Esophagus (tissue), 2 donors: ENCODE data around the gene COMTD1. TPM values are rescaled to one million over a fixed set of nuclear protein-coding genes. Genes with fewer than 3 reads are reported as not detected.

ENCODE experiments used
- H3K27ac ChIP-seq, 2 donors: one replicate each; pipeline ENCODE4 v1.5.1; 2013; ENCODE audit warnings: low read depth in 2 of 2, mild to moderate bottlenecking in 2 of 2, inconsistent platforms in 1 of 2, low read length in 1 of 2, moderate library complexity in 1 of 2
- H3K27me3 ChIP-seq, 2 donors: one replicate each; pipeline ENCODE4 v1.6.1; 2013; ENCODE audit warnings: low read length in 2 of 2, control low read depth in 1 of 2, mild to moderate bottlenecking in 1 of 2; ENCODE audit not compliant: insufficient read depth in 2 of 2, control insufficient read depth in 1 of 2
- H3K36me3 ChIP-seq, 2 donors: one replicate each; pipeline ENCODE4 v1.6.1; 2013; ENCODE audit warnings: low read length in 1 of 2; ENCODE audit not compliant: control insufficient read depth in 2 of 2, insufficient read depth in 2 of 2
- H3K4me1 ChIP-seq, 2 donors: one replicate each; pipeline ENCODE4 v1.6.1; 2013; ENCODE audit warnings: low read length in 1 of 2; ENCODE audit not compliant: control insufficient read depth in 2 of 2, insufficient read depth in 2 of 2
- H3K4me3 ChIP-seq, 2 donors: one replicate each; pipeline ENCODE4 v1.5.1; 2013; ENCODE audit warnings: low read length in 2 of 2, mild to moderate bottlenecking in 2 of 2, low read depth in 1 of 2, moderate library complexity in 1 of 2
- H3K9me3 ChIP-seq, 2 donors: one replicate each; pipeline ENCODE4 v1.6.1; 2013; ENCODE audit warnings: mild to moderate bottlenecking in 2 of 2, low read depth in 1 of 2, low read length in 1 of 2, moderate library complexity in 1 of 2; ENCODE audit not compliant: control insufficient read depth in 2 of 2, insufficient read depth in 1 of 2
- WGBS, 2 donors: extraction: QIAGEN DNeasy Blood & Tissue Kit; methylation state at CpG; one replicate each; pipeline ENCODE4 v1.1.7; 2013; 5-methylcytosine and 5-hydroxymethylcytosine counted together
- polyA plus RNA-seq, 2 donors: library from polyadenylated mRNA; stranded (reverse); fragments of 200-250 nt; gene quantifications; one replicate each; pipeline ENCODE4 v1.2.3, GENCODE V29; 2013
- donor health status: healthy with polysubstance abuse.
- donor health status: Bipolar disorder and iron deficiency.

COMTD1 gene
- polyA plus RNA-seq, result 100 to 1,000 TPM; 153 to 185 TPM

DNA sequence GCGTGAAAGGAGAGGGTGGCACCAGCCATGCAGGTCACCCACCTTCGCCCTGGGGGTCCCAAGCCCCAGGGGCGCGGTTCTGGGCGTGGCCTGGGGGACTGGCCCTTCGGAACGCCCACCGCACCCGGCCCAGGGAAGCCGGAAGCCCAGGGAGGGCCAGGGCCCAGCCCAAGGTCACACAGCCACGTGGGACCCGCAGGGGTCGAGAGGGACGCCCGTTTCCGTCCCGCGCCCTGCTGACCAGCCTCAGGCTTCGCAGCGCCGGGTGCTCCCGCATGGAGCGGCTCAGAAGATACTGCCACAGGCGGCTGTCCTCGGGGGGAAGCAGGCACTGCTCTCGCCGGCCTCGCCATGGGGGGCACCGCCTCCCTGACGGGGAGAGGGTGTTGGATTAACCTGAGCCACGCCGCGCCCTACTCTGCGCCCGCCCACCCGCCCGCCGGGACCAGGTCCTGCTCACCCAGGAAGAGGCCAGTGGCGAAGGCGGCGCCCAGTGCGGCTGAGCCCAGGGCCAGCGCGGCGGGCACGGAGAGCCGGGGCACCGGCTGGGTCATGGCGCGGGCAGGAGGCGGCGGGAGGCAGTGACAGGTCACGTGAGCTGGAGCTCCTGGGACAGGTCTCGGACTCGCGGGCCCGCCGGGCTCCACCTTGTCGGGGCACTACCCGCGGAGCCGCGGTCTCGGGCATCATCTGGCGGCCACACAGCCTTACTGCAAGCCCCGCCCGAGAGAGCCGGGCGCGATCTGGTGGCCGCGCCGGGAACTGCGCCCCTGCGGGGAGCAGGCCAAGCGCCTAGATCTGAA lies at the start of gene COMTD1:
TSS of gene COMTD1 (minus strand) at position 583 of the 803 bp plus-strand sequence. CDS start at position 554, 29 bp downstream.
- H3K4me1 ChIP-seq, result peaks cover 0 to 3% of the 10 kb centered on the region in 2 donors
- peak within 1 kb of the TSS; percentile 64 to 77 for H3K4me3 ChIP-seq
- peak within 1 kb of the TSS; percentile 97 to 98 for H3K27ac ChIP-seq
- peaks cover 0 to 15% of the 10 kb centered on the region in 2 donors for H3K36me3 ChIP-seq
- no peaks in the 10 kb centered on the region for H3K27me3 ChIP-seq
- no peaks in the 10 kb centered on the region for H3K9me3 ChIP-seq
- 0% methylated on average over 57 to 76 of the region's 76 CpGs for WGBS, 2 donors

DNA sequence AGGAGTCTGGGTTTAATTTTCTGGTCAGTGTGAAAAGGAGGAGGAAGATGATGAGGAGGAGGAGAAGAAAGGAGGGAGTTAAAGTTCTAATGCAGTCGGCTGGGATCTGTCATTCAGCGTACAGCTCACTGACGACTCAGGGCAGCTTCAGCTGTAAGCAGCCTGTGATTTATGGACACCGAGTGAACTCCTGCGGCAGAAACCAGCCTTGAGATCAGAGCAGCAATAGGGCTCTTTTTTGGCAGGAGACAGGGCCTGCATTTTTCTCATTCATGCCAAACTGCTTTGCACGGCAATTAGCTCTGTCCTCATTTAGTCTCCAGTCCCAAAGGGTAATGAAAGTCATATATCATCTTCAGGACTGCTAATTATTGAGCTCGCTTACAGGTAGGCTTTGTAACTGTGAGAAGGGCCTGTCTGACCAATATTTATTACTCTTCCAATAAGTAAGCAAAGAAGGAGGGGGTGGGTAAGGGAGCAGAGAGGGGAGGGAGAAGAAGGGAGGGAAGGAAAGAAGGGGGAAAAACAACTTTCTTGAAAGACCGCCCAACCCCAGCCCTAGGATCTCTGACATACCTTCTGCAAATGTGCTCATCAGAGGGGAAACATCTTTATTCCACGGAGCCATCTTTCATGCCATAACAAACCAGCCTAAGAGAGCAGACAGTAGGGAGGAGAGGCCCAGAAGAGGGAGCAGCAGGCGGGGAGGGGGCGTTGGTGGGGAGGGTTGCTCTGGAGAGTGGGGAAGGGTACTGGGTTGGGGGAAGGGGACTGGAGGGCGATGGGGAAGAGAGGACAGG lies 48.1 kb upstream of the COMTD1 start:
- Histone ChIP-seq H3K27ac (peak overlapping the region; percentile 83 to 89), H3K4me3 (peak overlapping the region; percentile 20 to 24), H3K36me3 (no peaks in the 10 kb centered on the region), H3K4me1 (peaks cover 3 to 5% of the 10 kb centered on the region in 2 donors), H3K27me3 (no peaks in the 10 kb centered on the region), H3K9me3 (no peaks in the 10 kb centered on the region)
- WGBS, 2 donors, result 30 to 33% methylated on average over 12 of the region's 12 CpGs

DNA sequence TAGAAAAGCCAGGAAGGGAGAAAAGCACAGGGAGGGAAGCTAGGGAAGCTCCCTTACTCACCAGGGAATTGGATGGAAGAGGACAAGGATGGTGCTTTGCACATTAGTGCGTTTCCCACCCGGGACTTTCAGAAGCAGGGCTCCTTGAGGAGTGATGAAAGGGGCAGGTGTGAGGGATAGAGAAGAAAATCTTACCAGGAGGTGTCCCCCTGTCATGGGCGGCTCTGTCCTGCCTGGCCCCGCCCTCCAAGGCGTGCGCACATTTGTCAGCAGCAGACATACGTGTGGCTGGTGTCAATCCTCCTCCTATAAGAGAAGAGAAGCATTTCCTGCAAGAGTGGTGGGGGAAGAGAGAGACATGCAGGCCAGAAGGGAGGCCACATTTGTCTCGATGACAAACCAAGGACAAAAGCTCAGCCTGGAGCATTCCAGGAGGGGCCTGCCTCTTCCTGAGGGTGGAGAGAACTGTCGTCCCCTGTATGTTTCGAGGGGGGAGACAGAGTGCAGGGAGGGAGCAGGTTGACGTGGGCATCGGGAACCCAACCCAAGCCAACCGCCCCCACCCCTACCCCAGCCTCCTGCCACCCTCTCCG lies 47.4 kb upstream of the COMTD1 start:
- H3K27me3 ChIP-seq, result no peaks in the 10 kb centered on the region
- peak overlapping the region; percentile 20 to 24 for H3K4me3 ChIP-seq
- 30 to 50% methylated on average over 14 of the region's 14 CpGs for WGBS, 2 donors
- H3K36me3 ChIP-seq, result no peaks in the 10 kb centered on the region
- peak overlapping the region; percentile 83 to 89 for H3K27ac ChIP-seq
- no peaks in the 10 kb centered on the region for H3K9me3 ChIP-seq
- peaks cover 3 to 5% of the 10 kb centered on the region in 2 donors for H3K4me1 ChIP-seq

DNA sequence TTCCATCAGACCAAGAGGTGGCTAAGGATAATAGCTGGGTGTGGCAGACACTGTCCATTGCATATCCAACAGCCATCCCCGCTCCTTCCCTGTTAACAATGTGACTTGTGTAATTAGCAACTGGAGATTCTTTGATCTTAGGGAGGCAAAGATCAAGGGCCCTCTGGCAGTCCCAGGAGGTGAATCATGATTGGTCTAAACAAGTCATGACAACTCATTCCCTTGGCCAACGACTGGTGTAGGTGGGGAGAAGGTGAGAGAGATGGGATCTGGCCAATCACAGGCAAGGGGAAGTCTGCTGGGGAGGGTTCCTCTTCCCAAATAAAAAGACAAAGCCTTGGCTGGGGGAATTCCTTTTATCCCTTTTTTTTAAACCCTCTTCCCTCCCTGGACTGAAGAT lies 46.2 kb upstream of the COMTD1 start:
- H3K36me3 ChIP-seq, result no peaks in the 10 kb centered on the region
- H3K4me1 ChIP-seq, result peaks cover 3 to 5% of the 10 kb centered on the region in 2 donors
- WGBS, 2 donors, result 41% methylated on average over 2 of the region's 2 CpGs
- H3K9me3 ChIP-seq, result no peaks in the 10 kb centered on the region
- H3K27ac ChIP-seq, result peak overlapping the region; percentile 21 to 64
- no peak overlapping the region for H3K4me3 ChIP-seq
- H3K27me3 ChIP-seq, result no peaks in the 10 kb centered on the region

DNA sequence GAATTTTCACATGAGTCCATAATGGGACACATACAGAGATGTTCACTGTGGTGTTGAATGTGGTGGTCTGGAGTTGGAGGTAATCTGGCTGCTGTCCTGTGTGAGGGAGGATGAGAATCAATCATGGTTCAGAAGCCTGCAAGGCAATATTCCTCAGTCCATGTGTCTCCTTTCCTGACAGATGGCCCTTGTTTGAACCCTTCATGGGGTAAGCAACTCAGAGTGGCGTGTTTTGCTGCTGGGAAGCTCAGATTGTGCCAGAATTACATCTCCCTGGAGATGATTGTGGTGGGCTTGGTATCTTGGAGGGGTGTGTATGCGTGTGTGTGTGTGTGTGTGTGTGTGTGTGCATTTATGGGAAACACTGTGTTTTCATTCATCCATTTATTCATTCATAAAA lies 44.5 kb upstream of the COMTD1 start:
- 81 to 85% methylated on average over 2 of the region's 2 CpGs for WGBS, 2 donors
- Histone ChIP-seq H3K27me3 (no peaks in the 10 kb centered on the region), H3K27ac (no peak overlapping the region)

DNA sequence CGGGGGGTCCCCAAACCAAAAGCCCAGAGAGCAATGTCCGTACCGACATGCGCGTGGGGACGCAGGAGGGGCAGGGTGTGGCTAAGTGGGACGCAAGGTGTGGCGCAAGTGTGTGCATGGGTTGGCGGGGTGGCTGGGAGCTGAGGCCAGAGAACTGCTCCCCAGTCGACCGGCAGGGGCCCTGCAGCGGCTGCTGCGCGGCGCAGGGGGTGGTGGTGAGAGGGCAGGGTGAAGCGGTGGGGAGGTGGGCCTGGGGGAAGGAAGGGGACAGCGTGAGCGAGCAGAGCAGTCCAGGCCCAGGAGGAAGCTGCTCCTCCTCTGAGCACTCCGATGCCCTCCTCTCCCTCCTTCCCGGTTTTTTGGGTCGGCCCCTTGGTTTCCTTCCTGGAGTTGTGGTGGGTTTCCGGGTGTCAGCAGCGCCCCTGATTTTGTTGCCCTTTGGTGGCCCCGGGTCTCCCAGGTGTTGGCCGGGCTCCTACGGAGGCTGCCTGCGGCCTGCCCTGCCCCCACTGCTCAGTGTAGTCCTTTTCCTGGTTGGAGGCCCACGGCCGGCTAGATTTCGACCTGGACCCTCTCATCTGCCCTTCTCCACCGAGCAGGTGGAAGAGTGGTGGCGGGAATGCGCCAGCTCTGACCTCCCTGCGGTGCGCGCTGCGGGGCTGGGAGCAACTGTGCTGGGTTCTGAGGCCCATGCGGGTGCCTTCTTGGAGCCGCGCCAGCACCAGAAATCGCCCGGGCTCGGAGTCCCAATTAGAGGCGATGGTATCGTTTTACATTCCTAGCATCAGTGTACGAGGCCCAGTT lies 40.5 kb upstream of the COMTD1 start:
- Histone ChIP-seq H3K27me3 (no peaks in the 10 kb centered on the region), H3K4me1 (no peaks in the 10 kb centered on the region), H3K27ac (peak overlapping the region in 1 of 2 donors; percentile 11), H3K4me3 (peak overlapping the region; percentile 17 to 34), H3K9me3 (no peaks in the 10 kb centered on the region), H3K36me3 (no peaks in the 10 kb centered on the region)
- 67 to 72% methylated on average over 41 to 46 of the region's 46 CpGs for WGBS, 2 donors

More for the DNA sequence above, 44.5 kb upstream of the COMTD1 start:
- Histone ChIP-seq H3K4me3 (no peak overlapping the region), H3K36me3 (no peaks in the 10 kb centered on the region), H3K4me1 (peaks cover 3 to 5% of the 10 kb centered on the region in 2 donors), H3K9me3 (no peaks in the 10 kb centered on the region)

DNA sequence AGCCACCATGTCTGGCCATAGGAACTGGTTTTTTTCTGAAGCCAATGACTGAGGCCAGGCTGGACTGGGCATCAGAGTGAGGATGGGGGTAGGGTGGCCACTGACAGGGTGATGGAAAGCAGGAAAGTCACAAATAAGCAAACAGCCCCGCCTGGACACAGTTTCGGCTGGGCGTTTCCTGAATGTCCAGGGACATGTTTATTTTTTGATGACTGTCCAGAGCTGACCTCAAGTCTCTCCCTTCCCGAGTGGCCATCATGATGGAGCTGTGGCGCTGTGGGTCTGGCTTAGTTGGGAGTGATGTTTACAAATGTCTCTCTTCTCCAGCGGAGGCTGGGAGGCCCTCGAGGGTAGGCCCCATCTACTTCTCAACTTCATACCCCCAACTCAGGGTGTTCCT lies 37.1 kb upstream of the COMTD1 start:
- Histone ChIP-seq H3K27me3 (no peaks in the 10 kb centered on the region), H3K27ac (peak overlapping the region in 1 of 2 donors; percentile 47), H3K9me3 (no peaks in the 10 kb centered on the region), H3K4me1 (no peaks in the 10 kb centered on the region), H3K36me3 (no peaks in the 10 kb centered on the region), H3K4me3 (no peak overlapping the region)
- 45 to 48% methylated on average over 7 of the region's 7 CpGs for WGBS, 2 donors

DNA sequence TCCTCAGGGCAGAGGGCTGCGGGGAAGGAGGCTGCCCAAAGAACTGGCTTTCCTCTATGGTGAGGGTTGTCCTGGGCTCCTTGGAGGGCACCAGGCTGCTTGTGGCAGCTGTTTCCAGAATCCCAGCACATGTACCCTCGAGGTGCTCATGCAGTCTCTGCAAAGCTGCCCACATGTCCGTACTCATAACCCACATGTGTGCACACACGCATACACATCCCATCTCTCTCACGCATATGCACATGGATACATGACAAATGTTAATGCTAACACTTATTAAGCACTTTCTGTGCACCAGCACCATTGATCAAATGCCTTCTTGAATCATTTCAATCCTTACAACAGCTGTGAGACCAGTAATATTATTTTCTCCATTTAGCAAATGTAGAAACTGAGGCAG lies 36.3 kb upstream of the COMTD1 start:
- WGBS, 2 donors, result 87 to 93% methylated on average over 5 of the region's 5 CpGs
- no peaks in the 10 kb centered on the region for H3K9me3 ChIP-seq
- no peak overlapping the region for H3K27ac ChIP-seq
- no peaks in the 10 kb centered on the region for H3K27me3 ChIP-seq
- H3K4me3 ChIP-seq, result no peak overlapping the region
- H3K36me3 ChIP-seq, result no peaks in the 10 kb centered on the region
- H3K4me1 ChIP-seq, result no peaks in the 10 kb centered on the region

DNA sequence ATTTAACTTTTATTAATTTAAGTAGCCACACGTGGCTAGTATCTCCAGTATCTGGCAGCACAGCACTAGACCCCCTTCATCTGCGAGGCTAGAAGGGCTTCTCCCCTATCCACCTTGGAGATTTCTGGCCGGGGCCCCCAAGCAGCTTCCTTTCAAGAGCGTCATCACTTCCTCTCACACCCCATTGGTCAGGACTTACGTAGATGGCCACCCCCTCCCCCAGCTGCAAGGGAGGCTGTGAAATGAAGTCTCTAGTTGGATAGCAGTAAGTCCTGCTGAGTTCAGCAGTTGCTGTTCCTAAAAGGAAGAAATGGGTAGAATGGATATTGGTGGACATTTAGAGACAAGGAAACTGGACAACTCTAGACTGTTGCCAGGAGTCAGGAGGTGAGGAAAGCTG lies 33.8 kb upstream of the COMTD1 start:
- H3K9me3 ChIP-seq, result no peaks in the 10 kb centered on the region
- WGBS, 2 donors, result 90 to 93% methylated on average over 5 of the region's 5 CpGs
- no peak overlapping the region for H3K4me3 ChIP-seq

More for the DNA sequence above, 33.8 kb upstream of the COMTD1 start:
- H3K36me3 ChIP-seq, result no peaks in the 10 kb centered on the region
- no peaks in the 10 kb centered on the region for H3K4me1 ChIP-seq
- no peaks in the 10 kb centered on the region for H3K27me3 ChIP-seq
- H3K27ac ChIP-seq, result no peak overlapping the region
